OCI-LY3 (cell line): ENCODE data around the gene TNS3.

Experiments
- CTCF ChIP-seq: fragments of 200-600, 300-600 bp; sonication (generic); IDR thresholded peaks from 2 replicates; pipeline ENCODE4 v1.5.1; 2014; ENCODE audit warnings: antibody characterized with exemption, low read length, low read depth
- EZH2phosphoT487 ChIP-seq: fragments of 200-600 bp; shearing (Covaris generic); IDR thresholded peaks from 2 replicates; pipeline ENCODE4 v1.6.1; 2018; ENCODE audit warnings: antibody characterized with exemption, mixed run types, low read depth

- TF ChIP-seq CTCF, result no peak
- no peak for TF ChIP-seq EZH2phosphoT487
These were observed 204.2 kb downstream of the TNS3 start for GRCh38 chr7:47377741-47378140.
